ENCODE results near the gene TRIP12.

DNA sequence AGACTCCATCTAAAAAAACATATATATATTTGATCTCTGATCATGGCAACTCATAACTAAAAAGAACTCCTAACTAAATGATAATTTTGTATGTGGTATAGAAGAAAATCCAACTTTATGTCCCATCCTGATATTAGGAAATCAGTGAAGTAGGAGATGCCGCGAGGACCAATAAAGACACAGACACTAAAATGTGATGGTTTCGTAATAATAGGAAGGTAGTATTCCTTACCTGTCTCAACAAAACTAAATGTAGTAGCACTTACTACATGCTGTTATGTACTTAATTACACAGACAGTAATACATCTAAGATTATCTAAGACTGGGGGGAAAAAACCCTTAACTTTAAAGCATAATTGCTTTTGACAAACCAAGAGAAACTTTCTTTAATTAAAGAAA is 63.5 kb downstream of the TRIP12 start:
- TF ChIP-seq, protein P1, sequence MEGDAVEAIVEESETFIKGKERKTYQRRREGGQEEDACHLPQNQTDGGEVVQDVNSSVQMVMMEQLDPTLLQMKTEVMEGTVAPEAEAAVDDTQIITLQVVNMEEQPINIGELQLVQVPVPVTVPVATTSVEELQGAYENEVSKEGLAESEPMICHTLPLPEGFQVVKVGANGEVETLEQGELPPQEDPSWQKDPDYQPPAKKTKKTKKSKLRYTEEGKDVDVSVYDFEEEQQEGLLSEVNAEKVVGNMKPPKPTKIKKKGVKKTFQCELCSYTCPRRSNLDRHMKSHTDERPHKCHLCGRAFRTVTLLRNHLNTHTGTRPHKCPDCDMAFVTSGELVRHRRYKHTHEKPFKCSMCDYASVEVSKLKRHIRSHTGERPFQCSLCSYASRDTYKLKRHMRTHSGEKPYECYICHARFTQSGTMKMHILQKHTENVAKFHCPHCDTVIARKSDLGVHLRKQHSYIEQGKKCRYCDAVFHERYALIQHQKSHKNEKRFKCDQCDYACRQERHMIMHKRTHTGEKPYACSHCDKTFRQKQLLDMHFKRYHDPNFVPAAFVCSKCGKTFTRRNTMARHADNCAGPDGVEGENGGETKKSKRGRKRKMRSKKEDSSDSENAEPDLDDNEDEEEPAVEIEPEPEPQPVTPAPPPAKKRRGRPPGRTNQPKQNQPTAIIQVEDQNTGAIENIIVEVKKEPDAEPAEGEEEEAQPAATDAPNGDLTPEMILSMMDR (IDR thresholded peaks at IDR 0.05): no peak
- no peak for TF ChIP-seq POLR2A (IDR thresholded peaks at IDR 0.05)
